ENCODE data around the gene SON.
"Not testable (repeated sequence)": the region's sequence is repeated elsewhere in the genome, so short reads cannot be mapped to it uniquely, and the experiment has no call there.

SON gene

GRCh38 chr21:33549848-33550771 is 7.3 kb downstream of the SON start:
- no peak for DNase-seq

- DNase-seq: no peak
Observed at GRCh38 chr21:33550772-33551660, 8.2 kb downstream of the SON start.

- no peak for DNase-seq
Observed at GRCh38 chr21:33551664-33552063, 8.8 kb downstream of the SON start.

- DNase-seq: no peak
Observed at GRCh38 chr21:33552093-33552998, 9.5 kb downstream of the SON start.

GRCh38 chr21:33552999-33553598 is 10.3 kb downstream of the SON start:
- no peak for DNase-seq

- no peak for DNase-seq
Observed at GRCh38 chr21:33554236-33554981, 11.6 kb downstream of the SON start.

GRCh38 chr21:33554982-33555344 is 12.1 kb downstream of the SON start:
- DNase-seq: no peak

- no peak for DNase-seq
Observed at GRCh38 chr21:33557447-33557846, 14.6 kb downstream of the SON start.

- no peak for DNase-seq
Observed at GRCh38 chr21:33558777-33559421, 16.1 kb downstream of the SON start.

- no peak for DNase-seq
Observed at GRCh38 chr21:33559813-33560212, 17.0 kb downstream of the SON start.

GRCh38 chr21:33560965-33561364 is 18.1 kb downstream of the SON start:
- DNase-seq: no peak

GRCh38 chr21:33561373-33561772 is 18.5 kb downstream of the SON start:
- no peak for DNase-seq

GRCh38 chr21:33562389-33562788 is 19.6 kb downstream of the SON start:
- no peak for DNase-seq

- DNase-seq: no peak
Observed at GRCh38 chr21:33566514-33566913, 23.7 kb downstream of the SON start.

GRCh38 chr21:33567914-33568313 is 25.1 kb downstream of the SON start:
- no peak for DNase-seq

GRCh38 chr21:33568448-33568847 is 25.6 kb downstream of the SON start:
- DNase-seq: no peak

GRCh38 chr21:33569991-33570390 is 27.2 kb downstream of the SON start:
- no peak for DNase-seq

- no peak for DNase-seq
Observed at GRCh38 chr21:33572350-33572749, 29.5 kb downstream of the SON start.

- not testable (repeated sequence) for DNase-seq
Observed at GRCh38 chr21:33576741-33577141, 33.9 kb downstream of the SON start.

GRCh38 chr21:33578214-33578613 is 35.4 kb downstream of the SON start:
- no peak for DNase-seq

- DNase-seq: no peak
Observed at GRCh38 chr21:33578959-33579542, 36.2 kb downstream of the SON start.
